Endothelial cell of umbilical vein (primary cell): Measurements from ENCODE around the gene IQGAP1. TPM values are rescaled to one million over a fixed set of nuclear protein-coding genes. Genes with fewer than 3 reads are reported as not detected.

Source experiments
- BruUV-seq: library from RNA; stranded (reverse); fragments of 400-500 nt; replicated peaks from 2 replicates; lab custom pipeline; 2021; lab: Mats Ljungman, UMichigan
- CTCF ChIA-PET: fragments of 300-600, 350-600 bp; sonication (Branson Sonifier 250); formaldehyde crosslinking; loops from one replicate; lab custom pipeline; 2021; ENCODE audit warnings: antibody characterized with exemption, inconsistent platforms; lab: Charles Lee
- POLR2A ChIA-PET: fragments of 300-600, 350-600 bp; sonication (Branson Sonifier 250); formaldehyde crosslinking; loops from one replicate; lab custom pipeline; 2021; ENCODE audit warnings: antibody characterized with exemption, inconsistent platforms; lab: Charles Lee
- DNase-seq: peaks from one replicate; pipeline ENCODE4 v3.0.0-alpha.2; 2011; ENCODE audit warnings: low read depth, low spot score
- FAIRE-seq: peaks from 2 replicates; lab custom pipeline; 2011; peaks lifted over from hg19 to GRCh38; lab: Jason Lieb, UNC
- H2AFZ ChIP-seq: 2 replicates; pipeline ENCODE4 v1.6.0; 2012; ENCODE audit warnings: low read depth, low read length, control low read depth, inconsistent platforms
- H3K27ac ChIP-seq: 2 replicates; pipeline ENCODE4 v1.5.1; 2011; ENCODE audit warnings: low read depth, mild to moderate bottlenecking, control low read depth, low read length, moderate library complexity; ENCODE audit not compliant: insufficient read depth
- H3K27me3 ChIP-seq, 2 experiments: 2 replicates each; pipeline versions ENCODE4 v1.6.0 to v1.6.1; 2011; ENCODE audit warnings: low read length in 2 of 2, mixed read lengths in 1 of 2; ENCODE audit not compliant: control insufficient read depth in 2 of 2, insufficient read depth in 2 of 2
- H3K36me3 ChIP-seq, 2 experiments: 2 replicates in 1 of 2; 3 replicates in 1 of 2; pipeline ENCODE4 v1.5.1; 2011; ENCODE audit warnings: low read length in 2 of 2, mild to moderate bottlenecking in 1 of 2, moderate library complexity in 1 of 2; ENCODE audit not compliant: control insufficient read depth in 2 of 2, insufficient read depth in 2 of 2; ENCODE audit errors: extremely low read depth in 1 of 2
- H3K4me1 ChIP-seq: 3 replicates; pipeline ENCODE4 v1.5.1; 2011; ENCODE audit warnings: mild to moderate bottlenecking, low read length; ENCODE audit not compliant: control insufficient read depth, insufficient read depth; ENCODE audit errors: extremely low read depth
- H3K4me2 ChIP-seq: 2 replicates; pipeline ENCODE4 v1.6.1; 2011; ENCODE audit warnings: low read length, control low read depth, mixed read lengths; ENCODE audit not compliant: insufficient read depth
- H3K4me3 ChIP-seq, 3 experiments: fragments of 200-600 bp in 1 of 3; sonication (generic), shearing (Covaris generic) in 1 of 3; replicated peaks in 1 of 3; 2 replicates each; pipeline ENCODE4 v1.5.1; 2011 to 2016; ENCODE audit warnings: control low read depth in 3 of 3, low read length in 3 of 3, mild to moderate bottlenecking in 2 of 3, inconsistent platforms in 1 of 3, low read depth in 1 of 3, moderate library complexity in 1 of 3; ENCODE audit not compliant: insufficient read depth in 1 of 3
- H3K79me2 ChIP-seq: 2 replicates; pipeline ENCODE4 v1.6.0; 2012; ENCODE audit warnings: low read length, inconsistent platforms; ENCODE audit not compliant: control insufficient read depth, insufficient read depth
- H3K9ac ChIP-seq: replicated peaks from 2 replicates; pipeline ENCODE3; 2011; ENCODE audit warnings: low read length, control low read depth; ENCODE audit not compliant: insufficient read depth; ENCODE audit errors: extremely low read depth
- H3K9me1 ChIP-seq: replicated peaks from 3 replicates; pipeline ENCODE4 v1.6.0; 2011; ENCODE audit warnings: mild to moderate bottlenecking, low read length; ENCODE audit not compliant: control insufficient read depth, insufficient read depth; ENCODE audit errors: extremely low read depth
- H3K9me3 ChIP-seq: replicated peaks from 2 replicates; pipeline ENCODE4 v1.5.1; 2012; ENCODE audit warnings: low read length, inconsistent platforms; ENCODE audit not compliant: control insufficient read depth, insufficient read depth
- H4K20me1 ChIP-seq: replicated peaks from 2 replicates; pipeline ENCODE3; 2011; ENCODE audit warnings: mild to moderate bottlenecking, low read length; ENCODE audit not compliant: control insufficient read depth, insufficient read depth; ENCODE audit errors: extremely low read depth
- EZH2 ChIP-seq: IDR thresholded peaks from 2 replicates; pipeline ENCODE4 v1.6.1; 2012; ENCODE audit warnings: borderline replicate concordance, low read depth, mild to moderate bottlenecking, moderate library complexity, low read length, inconsistent platforms; ENCODE audit not compliant: severe bottlenecking
- FOS ChIP-seq: IDR thresholded peaks from 2 replicates; pipeline ENCODE4 v1.6.1; 2011; ENCODE audit warnings: mild to moderate bottlenecking, low read length, moderate library complexity, borderline replicate concordance; ENCODE audit not compliant: insufficient read depth
- GATA2 ChIP-seq: IDR thresholded peaks from 2 replicates; pipeline ENCODE4 v1.7.0; 2011; ENCODE audit warnings: low read depth, mild to moderate bottlenecking, moderate library complexity, mixed read lengths, low read length; ENCODE audit not compliant: insufficient read length, insufficient read depth
- JUN ChIP-seq: IDR thresholded peaks from 2 replicates; pipeline ENCODE4 v1.6.1; 2011; ENCODE audit warnings: borderline replicate concordance, low read depth; ENCODE audit not compliant: insufficient read length, insufficient read depth
- MYC ChIP-seq: IDR thresholded peaks from one replicate; pipeline ENCODE4 v1.6.1; 2011; ENCODE audit warnings: mild to moderate bottlenecking, low read depth, low read length
- POLR2A ChIP-seq: IDR thresholded peaks from 2 replicates; pipeline ENCODE4 v1.6.1; 2012; ENCODE audit warnings: low read depth, mild to moderate bottlenecking, control low read depth, low read length
- POLR2AphosphoS5 ChIP-seq: IDR thresholded peaks from 2 replicates; pipeline ENCODE4 v1.6.1; 2012; ENCODE audit warnings: low read depth, mild to moderate bottlenecking, control low read depth, low read length, moderate library complexity; ENCODE audit not compliant: insufficient read depth
- dilution Hi-C: fragments of 300-500 bp; cut with MboI; formaldehyde crosslinking; loops from one replicate; pipeline ENCODE4 v1.15.0; 2019; ENCODE audit warnings: low sequenced_read_pairs; ENCODE audit not compliant: extremely low pct_ligation_motif_present
- intact Hi-C: fragments of 100-400 bp; cut with micrococcal nuclease; formaldehyde crosslinking; loops from one replicate; pipeline ENCODE4 v1.10.0; 2022
- polyA plus RNA-seq, 4 experiments: library from polyadenylated mRNA; depleted of rRNA in 3 of 4; stranded (reverse) in 3 of 4; unstranded in 1 of 4; fragments of >200 nt; gene quantifications; 2 replicates each; pipeline versions ENCODE4 v1.2.1 to v1.2.3, GENCODE V29; 2011 to 2012; ENCODE audit warnings: missing spikeins in 1 of 4
- total RNA-seq: library from RNA; stranded (reverse); gene quantifications from 2 replicates; pipeline ENCODE4 v1.2.3, GENCODE V29; 2021
- TF ChIP-seq, protein P1 (sequence below): IDR thresholded peaks from 2 replicates; pipeline ENCODE4 v1.6.1; 2011; ENCODE audit not compliant: insufficient read depth, insufficient read length
- TF ChIP-seq, protein P2 (sequence below), 2 donors: IDR thresholded peaks; 1 replicate in 1 of 2; 2 replicates in 1 of 2; pipeline ENCODE4 v1.5.1; 2011; ENCODE audit warnings: low read length in 2 of 2, mild to moderate bottlenecking in 2 of 2, moderate library complexity in 2 of 2, control low read depth in 1 of 2, inconsistent platforms in 1 of 2, low read depth in 1 of 2; ENCODE audit not compliant: insufficient read depth in 1 of 2; ENCODE audit errors: extremely low read depth in 1 of 2

Gene IQGAP1
- total and polyA plus RNA-seq, 2 donors (not counting 3 experiments of a cell fraction or from before 2014, with no cell fraction given) = 82.2 to 258 TPM

DNA sequence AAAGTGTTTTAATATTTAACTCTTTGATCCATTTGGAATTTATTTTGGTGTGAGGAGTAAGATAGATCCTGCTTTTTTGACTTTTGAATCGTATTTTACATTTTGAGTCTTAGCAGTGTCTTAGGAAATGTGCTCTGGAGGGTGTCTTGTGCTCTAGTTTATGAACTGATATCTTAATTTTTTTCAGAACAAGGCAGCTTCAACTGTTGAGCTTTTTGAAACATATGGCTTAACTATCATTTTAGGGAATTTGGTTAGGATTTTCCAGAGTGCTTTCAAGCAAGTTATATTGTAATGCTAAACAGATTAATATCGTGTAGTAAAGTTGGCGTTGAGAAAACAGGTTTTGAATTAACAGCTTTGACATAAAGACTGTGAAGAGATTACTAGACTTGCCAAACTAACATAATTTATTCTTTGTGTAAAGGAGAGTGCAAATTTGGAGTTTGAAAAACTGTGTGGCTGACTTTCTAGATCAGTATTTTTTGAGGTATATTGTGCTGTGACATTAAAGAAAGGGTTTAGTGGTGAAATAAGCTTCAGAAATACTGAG is 17.1 kb downstream of the IQGAP1 start:
- CTCF ChIA-PET = interaction anchor here (0.9 to 1.6 kb wide), 9 partner anchors 13 to 104 kb away, joined by 3 to 6 read pairs (median 3); partner anchors contain the start of gene ZNF774

More for the DNA sequence above, 17.1 kb downstream of the IQGAP1 start:
- BruUV-seq = no TSS peak
- no peak overlapping the region for H3K4me3 ChIP-seq
- H3K9me3 ChIP-seq = no peaks in the 10 kb centered on the region
- no peak overlapping the region for H3K4me2 ChIP-seq
- H3K4me1 ChIP-seq = peaks cover 69% of the 10 kb centered on the region
- dilution Hi-C loops (no loop called here), intact Hi-C loops (no loop called here)
- peaks cover 12% of the 10 kb centered on the region for H4K20me1 ChIP-seq
- no peak for DNase-seq
- no peak overlapping the region for H2AFZ ChIP-seq
- FAIRE-seq = no peak
- no peaks in the 10 kb centered on the region for H3K27me3 ChIP-seq
- H3K9me1 ChIP-seq = no peaks in the 10 kb centered on the region
- H3K79me2 ChIP-seq = peaks cover 85% of the 10 kb centered on the region
- peak overlapping the region; percentile 7 for H3K9ac ChIP-seq
- no peak for TF ChIP-seq GATA2
- TF ChIP-seq JUN = no peak
- TF ChIP-seq MYC = no peak
- TF ChIP-seq, protein P1, sequence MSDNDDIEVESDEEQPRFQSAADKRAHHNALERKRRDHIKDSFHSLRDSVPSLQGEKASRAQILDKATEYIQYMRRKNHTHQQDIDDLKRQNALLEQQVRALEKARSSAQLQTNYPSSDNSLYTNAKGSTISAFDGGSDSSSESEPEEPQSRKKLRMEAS = no peak
- TF ChIP-seq POLR2A = no peak
- no peak for TF ChIP-seq EZH2
- no peak for TF ChIP-seq POLR2AphosphoS5
- TF ChIP-seq, protein P2, sequence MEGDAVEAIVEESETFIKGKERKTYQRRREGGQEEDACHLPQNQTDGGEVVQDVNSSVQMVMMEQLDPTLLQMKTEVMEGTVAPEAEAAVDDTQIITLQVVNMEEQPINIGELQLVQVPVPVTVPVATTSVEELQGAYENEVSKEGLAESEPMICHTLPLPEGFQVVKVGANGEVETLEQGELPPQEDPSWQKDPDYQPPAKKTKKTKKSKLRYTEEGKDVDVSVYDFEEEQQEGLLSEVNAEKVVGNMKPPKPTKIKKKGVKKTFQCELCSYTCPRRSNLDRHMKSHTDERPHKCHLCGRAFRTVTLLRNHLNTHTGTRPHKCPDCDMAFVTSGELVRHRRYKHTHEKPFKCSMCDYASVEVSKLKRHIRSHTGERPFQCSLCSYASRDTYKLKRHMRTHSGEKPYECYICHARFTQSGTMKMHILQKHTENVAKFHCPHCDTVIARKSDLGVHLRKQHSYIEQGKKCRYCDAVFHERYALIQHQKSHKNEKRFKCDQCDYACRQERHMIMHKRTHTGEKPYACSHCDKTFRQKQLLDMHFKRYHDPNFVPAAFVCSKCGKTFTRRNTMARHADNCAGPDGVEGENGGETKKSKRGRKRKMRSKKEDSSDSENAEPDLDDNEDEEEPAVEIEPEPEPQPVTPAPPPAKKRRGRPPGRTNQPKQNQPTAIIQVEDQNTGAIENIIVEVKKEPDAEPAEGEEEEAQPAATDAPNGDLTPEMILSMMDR (IDR thresholded peaks at IDR 0.05; ENCODE audit: extremely low read depth in 1 of 2, insufficient read depth in 1 of 2, low read depth in 1 of 2, low read length in 2 of 2) = no peak
- TF ChIP-seq FOS = no peak
- POLR2A ChIA-PET = no interaction called here
- no peaks in the 10 kb centered on the region for H3K36me3 ChIP-seq
- peak overlapping the region; percentile 71 for H3K27ac ChIP-seq
